ENCODE data around the gene LRRC15.

GRCh38 chr3:194312186-194312742, 57.3 kb downstream of the LRRC15 start:
- TF ChIP-seq CTCF (IDR thresholded peaks at IDR 0.05; ENCODE audit: low read depth, low read length) (no peak), POLR2A (IDR thresholded peaks at IDR 0.05; ENCODE audit: extremely low read depth, insufficient read length) (no peak), MAX (IDR thresholded peaks at IDR 0.05; ENCODE audit: low read depth, low read length) (no peak)

All from NB4 (cell line).